LoVo (cell line): ENCODE measurements around the gene TSPAN13.

ENCODE experiments used
- DNase-seq: peaks from one replicate; pipeline ENCODE4 v3.0.0-alpha.2; 2016; ENCODE audit warnings: low spot score

TSPAN13 gene

GRCh38 chr7:16753102-16753931, at the start of gene TSPAN13:
Gene TSPAN13 (plus strand): TSS chr7:16753755. CDS start chr7:16753968, 213 bp downstream.
- DNase-seq: peak; percentile 98

- no peak for DNase-seq
Observed at GRCh38 chr7:16708511-16708910, 45.0 kb upstream of the TSPAN13 start.

GRCh38 chr7:16708980-16709379, 44.6 kb upstream of the TSPAN13 start:
- DNase-seq: peak; percentile 41

GRCh38 chr7:16710651-16711050, 42.9 kb upstream of the TSPAN13 start:
- no peak for DNase-seq

- no peak for DNase-seq
Observed at GRCh38 chr7:16711730-16712129, 41.8 kb upstream of the TSPAN13 start.

GRCh38 chr7:16712916-16713315, 40.6 kb upstream of the TSPAN13 start:
- no peak for DNase-seq

- DNase-seq: no peak
Observed at GRCh38 chr7:16715928-16716327, 37.6 kb upstream of the TSPAN13 start.

GRCh38 chr7:16718111-16718656, 35.4 kb upstream of the TSPAN13 start:
- no peak for DNase-seq

- DNase-seq: no peak
Observed at GRCh38 chr7:16719699-16720098, 33.9 kb upstream of the TSPAN13 start.

GRCh38 chr7:16721541-16721940, 32.0 kb upstream of the TSPAN13 start:
- no peak for DNase-seq

- DNase-seq: no peak
Observed at GRCh38 chr7:16724344-16724743, 29.2 kb upstream of the TSPAN13 start.

- no peak for DNase-seq
Observed at GRCh38 chr7:16726189-16726588, 27.4 kb upstream of the TSPAN13 start.

- no peak for DNase-seq
Observed at GRCh38 chr7:16727736-16728135, 25.8 kb upstream of the TSPAN13 start.

GRCh38 chr7:16728811-16729210, 24.7 kb upstream of the TSPAN13 start:
- DNase-seq: no peak

GRCh38 chr7:16729541-16729940, 24.0 kb upstream of the TSPAN13 start:
- no peak for DNase-seq

GRCh38 chr7:16730937-16731336, 22.6 kb upstream of the TSPAN13 start:
- DNase-seq: no peak

- no peak for DNase-seq
Observed at GRCh38 chr7:16732828-16733227, 20.7 kb upstream of the TSPAN13 start.

GRCh38 chr7:16734148-16734726, 19.3 kb upstream of the TSPAN13 start:
- DNase-seq: no peak

- DNase-seq: no peak
Observed at GRCh38 chr7:16735020-16735419, 18.5 kb upstream of the TSPAN13 start.

- DNase-seq: no peak
Observed at GRCh38 chr7:16738011-16738688, 15.4 kb upstream of the TSPAN13 start.

- DNase-seq: peak; percentile 92
Observed at GRCh38 chr7:16739863-16740622, 13.5 kb upstream of the TSPAN13 start.

- DNase-seq: no peak
Observed at GRCh38 chr7:16740623-16740953, 13.0 kb upstream of the TSPAN13 start.
